Retina (tissue), 1 donor: ENCODE measurements around the gene PAX6.

Source experiments
- DNase-seq: peaks from one replicate; pipeline ENCODE4 v3.0.0-alpha.2; 2016

PAX6 gene

GRCh38 chr11:31796499-31797189 is 14.5 kb downstream of the PAX6 start:
- DNase-seq = peak; percentile 81

DNA sequence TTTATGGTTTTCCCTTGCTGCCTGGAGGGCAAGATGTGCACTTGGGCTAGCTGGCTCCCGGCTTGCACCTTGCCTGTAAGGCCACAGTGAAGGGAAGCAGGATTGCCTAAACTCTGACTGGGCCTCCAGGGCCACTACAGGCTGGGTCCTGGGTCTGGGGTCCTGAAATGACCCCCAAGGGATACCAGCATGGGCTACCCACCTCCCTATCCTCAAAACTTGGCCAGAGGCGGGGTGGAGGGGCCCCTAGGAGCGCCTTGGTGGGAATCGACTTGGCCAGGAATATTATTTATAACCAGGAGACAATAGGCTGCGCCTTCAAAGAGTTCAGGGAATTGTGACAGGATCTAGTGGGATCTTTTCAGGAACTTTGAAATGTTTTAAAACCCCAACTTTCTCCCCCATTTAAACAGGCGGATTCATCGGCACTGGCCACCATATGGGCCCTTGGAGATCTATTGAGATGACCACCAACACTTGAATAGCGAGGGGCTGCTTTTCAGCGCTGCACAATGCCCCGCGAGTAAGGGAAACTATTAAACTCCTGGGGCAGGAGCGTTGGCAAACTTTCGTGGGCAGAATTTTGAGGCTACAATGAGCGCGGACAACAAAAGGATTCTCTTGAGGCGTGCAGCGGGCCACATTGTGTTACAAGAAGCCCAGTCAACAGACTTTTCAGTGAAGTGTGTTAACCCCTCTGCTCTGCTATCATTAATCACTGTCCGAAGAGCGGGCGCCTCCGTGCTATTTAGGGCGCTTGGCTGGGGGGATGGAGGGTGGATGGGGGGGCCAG is 15.2 kb downstream of the PAX6 start:
- DNase-seq = peak; percentile 81

- DNase-seq = no peak
These were observed 16.6 kb downstream of the PAX6 start for GRCh38 chr11:31794548-31794947.

GRCh38 chr11:31793264-31793663 is 17.9 kb downstream of the PAX6 start:
- DNase-seq = peak; percentile 43

DNA sequence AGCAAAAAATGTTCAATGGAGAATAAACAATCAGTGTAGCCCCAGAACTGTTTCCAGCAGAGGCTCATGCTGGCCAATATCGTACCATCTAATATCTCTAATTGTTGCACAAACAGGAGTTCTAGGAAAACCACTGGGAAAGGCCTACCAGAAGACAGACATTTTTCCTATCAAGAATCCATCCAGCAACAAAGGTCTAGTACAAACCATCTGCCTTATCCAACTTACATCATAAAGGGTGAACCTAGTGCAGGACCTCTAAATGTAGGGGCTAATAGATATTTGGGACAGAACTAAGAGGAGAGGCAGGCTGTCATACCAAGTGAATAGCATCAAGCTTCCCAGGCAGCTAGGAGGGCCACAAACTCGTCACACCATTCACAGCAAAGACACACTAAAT is 18.7 kb downstream of the PAX6 start:
- no peak for DNase-seq

- DNase-seq = no peak
These were observed 19.1 kb downstream of the PAX6 start for GRCh38 chr11:31792036-31792435.

DNA sequence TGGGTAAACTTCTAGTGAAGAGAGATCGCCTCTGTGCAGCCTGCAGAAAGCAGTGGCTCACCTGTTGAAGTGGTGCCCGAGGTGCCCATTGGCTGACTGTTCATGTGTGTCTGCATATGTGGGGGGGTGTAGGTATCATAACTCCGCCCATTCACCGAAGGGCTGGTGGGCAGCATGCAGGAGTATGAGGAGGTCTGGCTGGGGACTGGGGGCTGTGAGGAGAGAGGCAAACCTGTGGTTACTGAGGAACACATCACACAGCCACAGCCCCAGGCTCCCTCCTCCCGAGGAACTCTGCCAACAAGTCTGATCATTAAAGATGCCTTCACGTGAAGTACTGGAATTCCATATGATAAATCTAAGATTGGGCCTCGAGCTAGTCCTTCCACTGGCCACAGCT is 20.5 kb downstream of the PAX6 start:
- DNase-seq = peak; percentile 52

DNA sequence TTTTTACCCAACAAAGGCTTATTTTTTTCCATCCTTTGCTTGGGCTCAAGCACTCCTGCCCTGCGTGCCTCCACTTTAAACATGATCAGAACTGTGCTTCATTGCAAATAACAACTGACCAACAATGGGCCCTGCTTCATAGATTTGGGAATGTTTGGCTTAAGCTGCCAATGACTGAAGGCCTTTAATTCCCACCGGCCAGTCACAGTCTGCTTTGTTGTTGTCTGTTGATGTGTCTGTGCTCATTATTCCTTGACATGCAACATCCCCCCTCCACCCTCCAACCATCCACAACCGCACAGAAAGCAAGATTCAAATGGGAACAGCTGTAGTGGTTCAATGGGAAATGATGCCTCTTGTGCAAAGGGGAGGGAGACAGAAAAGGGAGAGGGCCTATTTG is 23.0 kb downstream of the PAX6 start:
- DNase-seq = peak; percentile 83

- peak; percentile 85 for DNase-seq
These were observed 24.0 kb downstream of the PAX6 start for GRCh38 chr11:31786996-31787685.

DNA sequence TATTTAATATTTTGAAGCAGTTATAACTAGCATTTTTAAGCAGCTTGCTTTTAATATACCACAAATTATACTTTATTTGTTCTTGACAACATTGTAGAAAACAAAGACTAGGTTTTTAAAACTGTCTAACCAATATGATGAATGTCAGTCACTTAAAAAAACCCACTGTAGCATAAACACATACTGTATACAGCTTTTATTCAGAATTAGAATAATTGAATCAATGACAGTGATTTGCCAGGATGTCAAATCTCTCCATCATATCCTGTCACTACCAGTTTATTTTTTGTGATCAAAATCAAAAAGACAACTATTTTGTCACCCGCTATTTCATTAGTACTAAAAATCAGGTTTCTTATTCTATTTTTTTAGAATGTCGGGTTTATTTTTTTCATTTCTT is 26.5 kb downstream of the PAX6 start:
- peak; percentile 6 for DNase-seq

DNA sequence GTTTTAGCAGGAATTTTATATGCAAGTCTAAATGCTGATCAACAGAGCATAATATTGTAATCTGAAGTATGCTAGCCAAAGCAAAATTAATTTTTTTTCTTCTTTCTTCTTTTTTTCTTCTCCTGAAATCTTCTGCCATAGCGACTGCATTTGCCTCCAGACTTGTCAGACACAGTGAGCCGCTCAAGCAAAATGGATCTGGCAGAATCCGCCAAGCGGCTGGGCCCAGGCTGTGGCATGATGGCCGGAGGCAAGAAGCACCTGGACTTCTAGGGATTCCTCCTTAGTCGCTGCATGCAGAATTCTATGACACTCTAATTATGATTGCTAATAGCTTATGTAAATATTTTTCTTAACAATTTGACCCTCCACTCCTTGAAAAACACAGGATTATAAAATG is 27.9 kb downstream of the PAX6 start:
- peak; percentile 75 for DNase-seq

DNA sequence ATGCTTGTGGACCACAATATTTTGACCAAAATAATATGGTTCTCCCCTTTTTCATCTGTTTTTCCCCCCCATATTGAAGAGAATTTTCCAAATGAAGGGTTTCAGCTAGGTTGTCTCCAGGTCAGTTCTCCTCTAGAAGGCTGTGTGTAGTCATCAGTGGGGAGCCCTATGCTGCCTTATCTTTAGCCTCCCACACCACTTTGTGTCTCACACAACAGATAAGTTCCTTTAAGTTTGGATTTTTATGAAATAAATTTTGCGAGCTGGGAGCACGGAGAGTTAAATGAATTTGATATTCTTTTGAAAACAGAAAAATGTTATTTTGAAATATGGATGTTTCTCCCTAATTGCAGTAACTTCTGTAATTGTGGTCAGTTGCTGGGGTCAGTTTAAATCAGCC is 28.9 kb downstream of the PAX6 start:
- DNase-seq = peak; percentile 15

- peak; percentile 40 for DNase-seq
These were observed 30.6 kb downstream of the PAX6 start for GRCh38 chr11:31780480-31780971.

DNA sequence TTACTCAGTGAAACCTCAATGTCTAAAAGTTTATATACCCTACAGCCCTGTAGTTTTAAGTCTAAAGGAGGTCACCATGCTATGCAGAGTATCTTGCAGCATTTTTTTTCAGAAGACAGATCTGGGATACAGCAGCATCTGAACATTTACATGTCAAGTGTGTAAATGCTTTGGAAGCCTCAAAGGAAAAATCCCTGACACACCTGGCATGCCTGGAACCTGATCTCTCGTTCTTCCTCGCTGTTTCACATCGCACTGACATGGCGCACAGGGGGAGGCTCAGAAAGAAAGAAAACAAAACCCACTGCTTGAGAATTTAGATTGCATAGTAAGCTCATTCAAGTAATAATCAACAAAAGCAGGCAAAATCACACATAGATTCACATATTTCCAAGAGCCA is 31.0 kb downstream of the PAX6 start:
- peak; percentile 38 for DNase-seq

DNA sequence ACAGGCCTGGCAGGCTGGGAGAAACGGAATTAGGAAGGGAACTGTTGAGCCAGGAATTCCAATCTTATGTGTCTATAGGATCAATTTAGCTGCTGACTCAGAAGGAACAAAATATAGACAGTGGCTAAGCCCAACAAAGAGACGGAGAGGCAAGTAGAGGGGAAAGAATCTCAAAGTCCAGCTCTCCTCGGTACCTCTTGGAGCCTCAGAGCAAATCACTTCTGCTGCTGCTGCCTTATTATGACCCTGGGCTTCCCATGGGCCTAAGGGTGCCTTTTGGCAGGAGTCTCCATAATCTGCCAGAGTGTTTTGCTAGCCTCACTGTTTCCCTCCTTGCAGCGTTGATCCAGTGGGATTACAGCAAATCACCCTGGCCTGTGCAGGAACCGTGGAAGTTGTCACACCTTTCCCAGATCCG is 31.7 kb downstream of the PAX6 start:
- DNase-seq = peak; percentile 60

DNA sequence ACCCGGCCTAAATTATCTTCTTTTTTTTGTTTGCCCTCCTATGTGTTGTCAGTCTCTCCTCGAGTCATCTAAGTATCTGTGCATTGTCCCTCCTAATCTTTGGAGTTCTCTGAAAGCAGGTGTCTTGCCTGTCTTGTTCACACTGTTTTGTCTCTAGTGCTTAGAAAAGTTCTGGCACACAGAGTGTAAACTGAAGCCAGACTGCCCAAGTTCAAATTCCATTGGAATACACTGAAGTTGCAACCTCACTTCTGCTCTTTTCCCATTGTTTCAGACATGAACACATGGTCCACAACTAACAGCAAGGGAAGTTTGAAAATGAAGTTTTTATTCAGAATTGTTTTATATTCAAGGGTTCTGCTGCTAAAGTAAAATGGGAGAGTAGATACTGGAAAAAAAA is 38.7 kb downstream of the PAX6 start:
- no peak for DNase-seq

- no peak for DNase-seq
These were observed 41.0 kb downstream of the PAX6 start for GRCh38 chr11:31770011-31770700.

GRCh38 chr11:31768749-31769640 is 42.1 kb downstream of the PAX6 start:
- DNase-seq = no peak

- DNase-seq = no peak
These were observed 43.4 kb downstream of the PAX6 start for GRCh38 chr11:31767685-31768084.

DNA sequence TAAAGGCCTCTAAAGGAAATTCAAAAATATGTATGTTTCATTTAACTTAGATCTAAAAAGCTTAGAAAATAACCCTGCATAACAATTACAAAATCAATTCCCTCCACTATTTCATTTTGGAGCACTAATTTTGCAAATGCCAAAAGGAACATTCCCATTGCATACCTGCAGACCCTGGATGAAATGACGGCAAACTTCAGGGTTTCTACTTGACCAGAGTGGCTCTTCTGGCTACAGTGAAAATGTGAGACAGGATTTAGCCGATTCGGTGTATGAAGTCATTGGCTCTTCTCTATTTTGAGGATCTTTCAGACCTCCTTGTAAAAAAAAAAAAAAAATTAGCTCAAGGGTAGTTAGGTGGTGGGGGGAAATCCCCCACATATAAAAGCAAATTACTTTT is 44.1 kb downstream of the PAX6 start:
- no peak for DNase-seq

GRCh38 chr11:31764766-31765165 is 46.4 kb downstream of the PAX6 start:
- no peak for DNase-seq

DNA sequence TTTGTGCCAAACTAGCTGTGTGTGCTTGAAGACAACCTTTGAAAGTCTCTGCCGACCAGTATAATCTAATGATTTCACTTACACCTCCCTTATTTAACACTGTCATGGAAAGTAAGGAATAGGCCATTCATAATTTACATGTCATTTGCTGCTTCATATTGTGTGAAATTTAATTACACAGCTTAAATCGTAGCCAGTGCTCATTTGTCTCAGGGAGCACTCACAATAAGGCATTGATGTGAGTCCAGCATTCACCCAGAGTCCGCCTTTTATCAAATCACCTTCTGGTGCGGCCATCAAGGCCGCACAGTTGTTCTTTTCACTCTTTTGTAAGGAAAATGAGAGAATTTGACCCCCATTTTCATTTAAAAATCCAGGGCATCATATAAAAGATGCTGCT is 46.9 kb downstream of the PAX6 start:
- DNase-seq = no peak
